GM12878 (cell line): ENCODE measurements around the gene EPHB2. TPM values are rescaled to one million over a fixed set of nuclear protein-coding genes. Genes with fewer than 3 reads are reported as not detected.
A peak's percentile ranks its signal among the peaks of the same experiment; 100 is the strongest.

Experiments
- ATAC-seq: fragments of 200-7000 bp; cut with Tn5 transposase; 3 replicates; pipeline ENCODE4 v1.9.1; 2020; ENCODE audit warnings: mild to moderate bottlenecking, moderate library complexity
- BruUV-seq: library from RNA; stranded (reverse); fragments of 400-500 nt; replicated peaks from 2 replicates; lab custom pipeline; 2021; lab: Mats Ljungman, UMichigan
- CTCF ChIA-PET: fragments of 300-600 bp; sonication (Branson Sonifier 250); formaldehyde crosslinking; extraction: SDS; loops from one replicate; lab custom pipeline; 2021; ENCODE audit warnings: inconsistent platforms; lab: Yijun Ruan, JAX
- POLR2A ChIA-PET: fragments of 350-600 bp; formaldehyde crosslinking; extraction: SDS; loops from one replicate; lab custom pipeline; 2021; ENCODE audit warnings: inconsistent platforms; lab: Charles Lee
- RAD21 ChIA-PET: fragments of 300-600 bp; sonication (Branson Sonifier 250); formaldehyde crosslinking; loops from one replicate; lab custom pipeline; 2023; ENCODE audit warnings: antibody characterized with exemption; ENCODE audit not compliant: unreplicated experiment; lab: Charles Lee
- SMC1A ChIA-PET: fragments of 300-600 bp; sonication (Branson Sonifier 250); formaldehyde crosslinking; loops from one replicate; lab custom pipeline; 2023; ENCODE audit not compliant: unreplicated experiment, uncharacterized antibody; lab: Charles Lee
- DNase-seq: peaks from one replicate; pipeline ENCODE4 v3.0.0-alpha.2; 2011; ENCODE audit warnings: low read depth, low spot score
- FAIRE-seq: peaks from 3 replicates; lab custom pipeline; 2011; peaks lifted over from hg19 to GRCh38; lab: Jason Lieb, UNC
- H2AFZ ChIP-seq: 2 replicates; pipeline ENCODE4 v1.6.0; 2011; ENCODE audit warnings: low read depth, low read length, control low read depth; ENCODE audit not compliant: control insufficient read depth
- H3K27ac ChIP-seq: 2 replicates; pipeline ENCODE4 v1.5.1; 2011; ENCODE audit warnings: control low read depth; ENCODE audit not compliant: control insufficient read depth, insufficient read depth
- H3K27me3 ChIP-seq, 2 experiments: replicated peaks in 1 of 2; 2 replicates each; pipeline versions ENCODE4 v1.6.0 to v1.6.1; 2011; ENCODE audit warnings: low read length in 1 of 2; ENCODE audit not compliant: control insufficient read depth in 2 of 2, insufficient read depth in 2 of 2
- H3K36me3 ChIP-seq, 2 experiments: 2 replicates each; pipeline ENCODE4 v1.5.1; 2011; ENCODE audit warnings: low read length in 1 of 2; ENCODE audit not compliant: control insufficient read depth in 2 of 2, insufficient read depth in 2 of 2
- H3K4me1 ChIP-seq: 2 replicates; pipeline ENCODE4 v1.6.1; 2011; ENCODE audit warnings: mild to moderate bottlenecking, low read length, moderate library complexity, mixed read lengths; ENCODE audit not compliant: control insufficient read depth, insufficient read depth
- H3K4me2 ChIP-seq: 2 replicates; pipeline ENCODE4 v1.6.0; 2011; ENCODE audit warnings: control low read depth; ENCODE audit not compliant: control insufficient read depth, insufficient read depth
- H3K4me3 ChIP-seq: fragments of 200-600 bp; sonication (generic); 2 replicates; pipeline ENCODE4 v1.5.1; 2016
- H3K79me2 ChIP-seq: 2 replicates; pipeline ENCODE4 v1.6.0; 2011; ENCODE audit warnings: low read length; ENCODE audit not compliant: control insufficient read depth, insufficient read depth
- H3K9ac ChIP-seq: 2 replicates; pipeline ENCODE4 v1.8.0; 2011; ENCODE audit warnings: low read length, control low read depth, mixed read lengths; ENCODE audit not compliant: control insufficient read depth, insufficient read depth
- H3K9me3 ChIP-seq: replicated peaks from 3 replicates; pipeline ENCODE4 v1.5.1; 2011; ENCODE audit warnings: mild to moderate bottlenecking, low read length; ENCODE audit not compliant: control insufficient read depth, insufficient read depth
- H4K20me1 ChIP-seq: 2 replicates; pipeline ENCODE4 v1.6.0; 2011; ENCODE audit not compliant: control insufficient read depth, insufficient read depth
- ATF7 ChIP-seq: fragments of 450-650 bp; IDR thresholded peaks from 2 replicates; pipeline ENCODE4 v1.6.1; 2016; ENCODE audit warnings: low read depth, mild to moderate bottlenecking
- BACH1 ChIP-seq: fragments of 450-650 bp; IDR thresholded peaks from 2 replicates; pipeline ENCODE4 v1.6.1; 2017; ENCODE audit warnings: mild to moderate bottlenecking, borderline replicate concordance
- BRCA1 ChIP-seq: IDR thresholded peaks from 2 replicates; pipeline ENCODE4 v1.6.1; 2011; ENCODE audit warnings: low read depth, low read length, improper control_type of control experiment
- CREB1 ChIP-seq: IDR thresholded peaks from 2 replicates; pipeline ENCODE4 v1.6.1; 2012; ENCODE audit warnings: low read depth, mild to moderate bottlenecking, inconsistent platforms
- ESRRA ChIP-seq: IDR thresholded peaks from 2 replicates; pipeline ENCODE4 v1.6.1; 2012; ENCODE audit warnings: mild to moderate bottlenecking, low read length, improper control_type of control experiment
- GATAD2B ChIP-seq: fragments of 450-650 bp; conservative IDR thresholded peaks from 2 replicates; pipeline ENCODE4 v1.6.1; 2017; ENCODE audit warnings: low read depth, mild to moderate bottlenecking, moderate library complexity
- HDGF ChIP-seq: fragments of 450-650 bp; IDR thresholded peaks from 2 replicates; pipeline ENCODE4 v1.6.1; 2016; ENCODE audit warnings: antibody characterized with exemption
- JUNB ChIP-seq: IDR thresholded peaks from 2 replicates; pipeline ENCODE4 v1.6.1; 2016; ENCODE audit warnings: antibody characterized with exemption, mild to moderate bottlenecking
- MYC ChIP-seq: IDR thresholded peaks from 2 replicates; pipeline ENCODE4 v1.6.1; 2011; ENCODE audit warnings: mild to moderate bottlenecking, low read length, moderate library complexity, inconsistent platforms; ENCODE audit not compliant: insufficient read depth, insufficient replicate concordance, insufficient read length, severe bottlenecking
- SMAD5 ChIP-seq: IDR thresholded peaks from 2 replicates; pipeline ENCODE4 v1.6.1; 2016; ENCODE audit warnings: antibody characterized with exemption, low read depth
- YBX1 ChIP-seq: fragments of 450-650 bp; IDR thresholded peaks from 2 replicates; pipeline ENCODE4 v1.6.1; 2016; ENCODE audit warnings: antibody characterized with exemption
- WGBS: methylation state at CpG from one replicate; pipeline ENCODE4 v1.1.6; 2016; ENCODE audit warnings: low lambda C conversion rate; ENCODE audit not compliant: insufficient replicate concordance, insufficient coverage; ENCODE audit errors: missing lambda C conversion rate; 5-methylcytosine and 5-hydroxymethylcytosine counted together
- in situ Hi-C: fragments of 300-500 bp; cut with MboI; formaldehyde crosslinking; loops from 9 replicates; pipeline ENCODE4 v1.14.3; 2018; ENCODE audit warnings: mixed read lengths
- intact Hi-C: fragments of 100-400 bp; cut with micrococcal nuclease; formaldehyde crosslinking; loops from one replicate; pipeline ENCODE4 v1.14.2; 2022; ENCODE audit not compliant: unreplicated experiment
- polyA plus RNA-seq, 11 experiments: library from polyadenylated mRNA; depleted of rRNA in 4 of 11; unstranded in 6 of 11; stranded (reverse) in 5 of 11; fragments of >200 nt; fragmentation: Nextera tagmentation in 4 of 11; fragmentation: Illumina TruSeq in 1 of 11; extraction: Ambion mirVana in 4 of 11; extraction: Trizol in 1 of 11; gene quantifications; 1 replicate in 1 of 11; 2 replicates in 10 of 11; pipeline versions ENCODE4 v1.2.1 to v1.2.3, GENCODE V29; 2011 to 2016; ENCODE audit warnings: inconsistent platforms in 2 of 11, missing spikeins in 2 of 11, low read depth in 1 of 11
- total RNA-seq, 4 experiments: library from RNA; depleted of rRNA in 3 of 4; stranded (reverse); fragments of >200 nt in 3 of 4; fragmentation: Illumina TruSeq in 1 of 4; extraction: Trizol in 1 of 4; gene quantifications; 2 replicates each; pipeline versions ENCODE4 v1.2.1 to v1.2.3, GENCODE V29; 2013 to 2021
- TF ChIP-seq, protein P1 (sequence below): fragments of 450-650 bp; formaldehyde crosslinking; IDR thresholded peaks from 2 replicates; pipeline ENCODE4 v1.4.0; 2020; ENCODE audit warnings: mild to moderate bottlenecking, moderate library complexity

The EPHB2 gene
- total and polyA plus RNA-seq, 10 of the 15 experiments (the other 5 are each of a cell fraction or from before 2014, with no cell fraction given) = 0.13 to 3.3 (median 0.92) TPM

DNA sequence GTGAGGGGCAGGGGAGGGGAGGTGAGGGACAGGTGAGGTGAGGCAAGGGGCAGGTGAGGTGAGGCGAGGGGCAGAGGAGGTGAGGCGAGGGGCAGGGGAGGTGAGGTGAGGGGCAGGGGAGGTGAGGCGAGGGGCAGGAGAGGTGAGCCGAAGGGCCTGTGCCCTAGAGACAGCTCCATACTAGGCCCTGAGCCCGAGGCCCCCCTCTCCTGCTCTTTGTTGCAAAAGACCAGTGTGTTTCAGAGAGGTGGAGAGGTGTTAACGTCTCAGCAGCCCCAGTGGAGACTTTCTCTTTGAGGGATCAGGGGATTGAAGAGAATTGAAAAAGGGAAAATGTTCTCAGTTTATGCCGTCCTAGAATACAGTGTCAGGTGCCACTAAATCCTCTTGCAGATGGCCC lies 44.2 kb downstream of the EPHB2 start (continued):
- no peak for TF ChIP-seq ESRRA
- TF ChIP-seq BRCA1 = no peak

DNA sequence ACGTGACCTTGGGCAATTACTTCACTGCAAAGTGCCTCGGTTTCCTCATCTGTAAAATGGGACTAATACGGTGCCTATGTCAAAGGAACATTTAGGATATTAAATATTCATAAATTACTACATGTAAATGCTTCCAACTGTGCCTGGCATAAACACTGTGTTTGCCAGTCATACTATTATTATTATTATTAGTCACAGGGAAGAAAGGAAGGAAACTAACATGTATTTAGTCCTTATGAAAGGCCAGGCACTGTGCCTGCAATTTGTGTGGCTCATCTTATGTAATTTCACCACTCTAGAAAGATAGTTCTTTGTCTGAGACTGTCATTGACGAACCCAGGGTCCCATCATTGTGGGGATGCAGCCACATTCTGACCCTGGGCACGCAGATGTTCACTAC lies 45.0 kb downstream of the EPHB2 start:
- Histone ChIP-seq H2AFZ (no peak overlapping the region), H4K20me1 (no peaks in the 10 kb centered on the region), H3K4me3 (no peak overlapping the region), H3K4me1 (peaks cover 22% of the 10 kb centered on the region), H3K9ac (no peak overlapping the region), H3K79me2 (no peaks in the 10 kb centered on the region), H3K27me3 (no peaks in the 10 kb centered on the region), H3K27ac (no peak overlapping the region), H3K4me2 (no peak overlapping the region), H3K9me3 (no peaks in the 10 kb centered on the region), H3K36me3 (no peaks in the 10 kb centered on the region)
- intact Hi-C loops (no loop called here), in situ Hi-C loops (no loop called here)
- no TSS peak for BruUV-seq
- WGBS = 30% methylated on average over 5 of the region's 5 CpGs
- FAIRE-seq (no peak), ATAC-seq (no peak), DNase-seq (no peak)
- ChIA-PET POLR2A (no interaction called here), CTCF (no interaction called here), RAD21 (no interaction called here), SMC1A (no interaction called here)
- TF ChIP-seq BACH1 = no peak
- peak; percentile 20; the same call in 1 of the 2 replicates for TF ChIP-seq JUNB
- TF ChIP-seq ATF7 = no peak
- no peak for TF ChIP-seq SMAD5

DNA sequence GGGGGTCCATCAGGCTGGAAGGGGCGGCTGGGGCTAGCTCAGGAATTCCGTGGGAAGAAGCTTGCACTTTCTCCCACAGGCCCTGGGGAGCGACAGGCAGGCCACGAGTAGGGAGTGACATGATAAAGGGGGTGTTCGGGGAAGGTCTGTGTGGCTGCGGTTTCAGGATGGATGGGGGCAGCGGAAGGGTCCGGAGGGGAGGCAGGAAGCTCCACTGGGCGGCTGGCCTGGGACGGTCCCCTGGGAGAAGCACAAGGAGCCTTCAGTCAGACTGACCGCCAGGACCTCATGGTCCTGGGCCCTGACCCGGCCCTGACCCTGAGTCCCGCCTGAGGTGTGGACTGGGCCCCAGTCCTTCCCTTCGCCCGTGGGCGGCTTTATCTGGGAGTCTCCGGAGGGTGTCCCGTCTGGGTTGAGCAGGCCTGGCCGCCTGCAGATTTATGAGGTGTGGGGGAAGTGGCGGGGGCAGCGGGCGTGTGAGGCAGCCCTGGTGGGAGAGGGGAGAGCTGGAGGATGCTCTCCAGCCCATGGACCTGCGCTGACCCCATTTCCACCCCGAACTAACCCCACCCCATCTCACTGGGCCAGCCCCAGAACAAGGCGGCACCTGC lies 45.6 kb downstream of the EPHB2 start:
- ChIA-PET SMC1A (no interaction called here), RAD21 (no interaction called here), POLR2A (no interaction called here), CTCF (no interaction called here)
- H3K36me3 ChIP-seq = no peaks in the 10 kb centered on the region
- no peak overlapping the region for H3K9ac ChIP-seq
- BruUV-seq = no TSS peak
- no peak overlapping the region for H3K4me3 ChIP-seq
- no peaks in the 10 kb centered on the region for H4K20me1 ChIP-seq
- no peaks in the 10 kb centered on the region for H3K27me3 ChIP-seq
- H3K4me2 ChIP-seq = no peak overlapping the region
- no peak overlapping the region for H3K27ac ChIP-seq
- no peaks in the 10 kb centered on the region for H3K79me2 ChIP-seq
- peaks cover 18% of the 10 kb centered on the region for H3K4me1 ChIP-seq
- in situ Hi-C loops = no loop called here
- FAIRE-seq = no peak
- intact Hi-C loops = no loop called here
- H2AFZ ChIP-seq = no peak overlapping the region
- no peak for DNase-seq
- no peaks in the 10 kb centered on the region for H3K9me3 ChIP-seq
- 61% methylated on average over 21 of the region's 25 CpGs for WGBS
- ATAC-seq = no peak
- TF ChIP-seq YBX1 (no peak), CREB1 (no peak), GATAD2B (no peak), MYC (no peak), HDGF (no peak)
- TF ChIP-seq, protein P1, sequence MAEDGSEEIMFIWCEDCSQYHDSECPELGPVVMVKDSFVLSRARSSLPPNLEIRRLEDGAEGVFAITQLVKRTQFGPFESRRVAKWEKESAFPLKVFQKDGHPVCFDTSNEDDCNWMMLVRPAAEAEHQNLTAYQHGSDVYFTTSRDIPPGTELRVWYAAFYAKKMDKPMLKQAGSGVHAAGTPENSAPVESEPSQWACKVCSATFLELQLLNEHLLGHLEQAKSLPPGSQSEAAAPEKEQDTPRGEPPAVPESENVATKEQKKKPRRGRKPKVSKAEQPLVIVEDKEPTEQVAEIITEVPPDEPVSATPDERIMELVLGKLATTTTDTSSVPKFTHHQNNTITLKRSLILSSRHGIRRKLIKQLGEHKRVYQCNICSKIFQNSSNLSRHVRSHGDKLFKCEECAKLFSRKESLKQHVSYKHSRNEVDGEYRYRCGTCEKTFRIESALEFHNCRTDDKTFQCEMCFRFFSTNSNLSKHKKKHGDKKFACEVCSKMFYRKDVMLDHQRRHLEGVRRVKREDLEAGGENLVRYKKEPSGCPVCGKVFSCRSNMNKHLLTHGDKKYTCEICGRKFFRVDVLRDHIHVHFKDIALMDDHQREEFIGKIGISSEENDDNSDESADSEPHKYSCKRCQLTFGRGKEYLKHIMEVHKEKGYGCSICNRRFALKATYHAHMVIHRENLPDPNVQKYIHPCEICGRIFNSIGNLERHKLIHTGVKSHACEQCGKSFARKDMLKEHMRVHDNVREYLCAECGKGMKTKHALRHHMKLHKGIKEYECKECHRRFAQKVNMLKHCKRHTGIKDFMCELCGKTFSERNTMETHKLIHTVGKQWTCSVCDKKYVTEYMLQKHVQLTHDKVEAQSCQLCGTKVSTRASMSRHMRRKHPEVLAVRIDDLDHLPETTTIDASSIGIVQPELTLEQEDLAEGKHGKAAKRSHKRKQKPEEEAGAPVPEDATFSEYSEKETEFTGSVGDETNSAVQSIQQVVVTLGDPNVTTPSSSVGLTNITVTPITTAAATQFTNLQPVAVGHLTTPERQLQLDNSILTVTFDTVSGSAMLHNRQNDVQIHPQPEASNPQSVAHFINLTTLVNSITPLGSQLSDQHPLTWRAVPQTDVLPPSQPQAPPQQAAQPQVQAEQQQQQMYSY (CRISPR knock-in tag) = no peak
